Upper lobe of right lung (tissue), 1 donor: ENCODE data around the gene MLF2. TPM values are rescaled to one million over a fixed set of nuclear protein-coding genes. Genes with fewer than 3 reads are reported as not detected.
A peak's percentile ranks its signal among the peaks of the same experiment; 100 is the strongest.
"Not testable (repeated sequence)": the region's sequence is repeated elsewhere in the genome, so short reads cannot be mapped to it uniquely, and the experiment has no call there.

ENCODE experiments used
- ATAC-seq: fragments of 200-7000 bp; cut with Tn5 transposase; one replicate; pipeline ENCODE4 v1.9.1; 2020; ENCODE audit warnings: mild to moderate bottlenecking, moderate library complexity
- DNase-seq: peaks from one replicate; pipeline ENCODE4 v3.0.0-alpha.2; 2020
- H3K27ac ChIP-seq: fragments of 200-600 bp; one replicate; pipeline ENCODE4 v1.8.0; 2022
- H3K27me3 ChIP-seq: fragments of 200-600 bp; one replicate; pipeline ENCODE4 v1.8.0; 2022; ENCODE audit warnings: mild to moderate bottlenecking
- H3K36me3 ChIP-seq: fragments of 200-600 bp; one replicate; pipeline ENCODE4 v1.8.0; 2022
- H3K4me1 ChIP-seq: fragments of 200-600 bp; one replicate; pipeline ENCODE4 v1.8.0; 2022
- H3K4me3 ChIP-seq: fragments of 200-600 bp; one replicate; pipeline ENCODE4 v1.8.0; 2022; ENCODE audit warnings: mild to moderate bottlenecking
- H3K9me3 ChIP-seq: fragments of 200-600 bp; one replicate; pipeline ENCODE4 v1.8.0; 2022
- CTCF ChIP-seq: fragments of 200-600 bp; IDR thresholded peaks from one replicate; pipeline ENCODE4 v1.8.0; 2022; ENCODE audit warnings: antibody characterized with exemption
- intact Hi-C: fragments of 100-400 bp; cut with DNase I; formaldehyde crosslinking; loops from one replicate; pipeline ENCODE4 v1.11.0; 2022
- total RNA-seq: library from RNA; stranded (reverse); fragmentation: NEBNext Ultra II Directional; extraction: Animal tissue kit (Norgen Biotek cat#: 25700); gene quantifications from one replicate; pipeline ENCODE4 v1.2.1, GENCODE V29; 2021
- donor health status: DM: no; HTN: yes; CAD: no; lungs with severe emphysema.

The MLF2 gene
- total RNA-seq, 1 donor from 2014 or later: 118 TPM

GRCh38 chr12:6725350-6725749, 27.6 kb downstream of the MLF2 start:
- intact Hi-C loops: no loop called here
- no peaks in the 10 kb centered on the region for H3K9me3 ChIP-seq
- H3K36me3 ChIP-seq: peaks cover 30% of the 10 kb centered on the region
- H3K4me1 ChIP-seq: peaks cover 10% of the 10 kb centered on the region
- no peak for DNase-seq
- H3K27ac ChIP-seq: no peak overlapping the region
- H3K4me3 ChIP-seq: no peak overlapping the region
- no peak for ATAC-seq
- H3K27me3 ChIP-seq: no peaks in the 10 kb centered on the region
- TF ChIP-seq CTCF: no peak

GRCh38 chr12:6724409-6724797, 28.5 kb downstream of the MLF2 start:
- no peaks in the 10 kb centered on the region for H3K9me3 ChIP-seq
- DNase-seq: no peak
- ATAC-seq: peak; percentile 31
- H3K4me1 ChIP-seq: peaks cover 10% of the 10 kb centered on the region
- H3K36me3 ChIP-seq: peaks cover 20% of the 10 kb centered on the region
- peak overlapping the region; percentile 68 for H3K4me3 ChIP-seq
- no peak for TF ChIP-seq CTCF
- intact Hi-C loops: no loop called here
- H3K27me3 ChIP-seq: no peaks in the 10 kb centered on the region
- H3K27ac ChIP-seq: peak overlapping the region; percentile 88

- intact Hi-C loops: no loop called here
- Histone ChIP-seq H3K9me3 (no peaks in the 10 kb centered on the region), H3K27ac (peak within 1 kb of the TSS; percentile 88), H3K27me3 (no peaks in the 10 kb centered on the region), H3K36me3 (peaks cover 14% of the 10 kb centered on the region), H3K4me3 (peak within 1 kb of the TSS; percentile 68), H3K4me1 (peaks cover 10% of the 10 kb centered on the region)
- no peak for TF ChIP-seq CTCF
- DNase-seq (peak; percentile 99), ATAC-seq (peak; percentile 98)
These were observed 29.1 kb downstream of the MLF2 start, which contains the start of gene COPS7A for GRCh38 chr12:6723607-6724408. TSS of gene COPS7A (plus strand) at chr12:6724046. CDS start at chr12:6724657, 611 bp downstream.

- intact Hi-C loops: no loop called here
- DNase-seq (no peak), ATAC-seq (no peak)
- no peak overlapping the region for H3K27ac ChIP-seq
- H3K4me3 ChIP-seq: peak overlapping the region; percentile 68
- H3K36me3 ChIP-seq: peaks cover 5% of the 10 kb centered on the region
- H3K9me3 ChIP-seq: no peaks in the 10 kb centered on the region
- TF ChIP-seq CTCF: no peak
- peaks cover 10% of the 10 kb centered on the region for H3K4me1 ChIP-seq
- no peaks in the 10 kb centered on the region for H3K27me3 ChIP-seq
These were observed 30.1 kb downstream of the MLF2 start for GRCh38 chr12:6722863-6723262.

GRCh38 chr12:6716874-6717437, 36.0 kb downstream of the MLF2 start:
- Histone ChIP-seq H3K4me1 (no peaks in the 10 kb centered on the region), H3K4me3 (no peak overlapping the region), H3K27me3 (no peaks in the 10 kb centered on the region), H3K36me3 (no peaks in the 10 kb centered on the region), H3K27ac (no peak overlapping the region), H3K9me3 (no peaks in the 10 kb centered on the region)
- ATAC-seq (no peak), DNase-seq (no peak)
- no peak for TF ChIP-seq CTCF
- intact Hi-C loops: no loop called here

- not testable (repeated sequence) for DNase-seq, ATAC-seq
These were observed 36.7 kb downstream of the MLF2 start for GRCh38 chr12:6716031-6716873.

More at GRCh38 chr12:6716031-6716873, 36.7 kb downstream of the MLF2 start:
- H3K4me3 ChIP-seq, H3K9me3 ChIP-seq, H3K27ac ChIP-seq, intact Hi-C loops, H3K27me3 ChIP-seq, H3K36me3 ChIP-seq, H3K4me1 ChIP-seq: not testable (repeated sequence)
